Gastroesophageal sphincter (tissue), 4 donors: ENCODE results near the gene HOXB2. TPM values are rescaled to one million over a fixed set of nuclear protein-coding genes. Genes with fewer than 3 reads are reported as not detected.

ENCODE experiments used
- ATAC-seq: fragments of 150-250 bp; one replicate; pipeline ENCODE4 v1.9.1; 2016; ENCODE audit warnings: mild to moderate bottlenecking, moderate library complexity
- H3K27ac ChIP-seq, 4 donors: fragments of 200-600 bp; sonication (generic) in 3 of 4; 1 replicate in 3 of 4; 2 replicates in 1 of 4; pipeline ENCODE4 v1.5.1; 2016 to 2019
- H3K27me3 ChIP-seq: fragments of 200-600 bp; sonication (generic); one replicate; pipeline ENCODE4 v1.5.1; 2019
- H3K36me3 ChIP-seq, 2 donors: fragments of 200-600 bp; sonication (generic); one replicate each; pipeline ENCODE4 v1.5.1; 2019; ENCODE audit warnings: control low read depth in 1 of 2
- H3K4me1 ChIP-seq, 3 donors: fragments of 200-600 bp; sonication (generic); 1 replicate in 2 of 3; 2 replicates in 1 of 3; pipeline ENCODE4 v1.5.1; 2016 to 2019; ENCODE audit warnings: control low read depth in 2 of 3
- H3K4me3 ChIP-seq, 2 donors: fragments of 200-600 bp; sonication (generic); one replicate each; pipeline ENCODE4 v1.5.1; 2019; ENCODE audit warnings: mild to moderate bottlenecking in 1 of 2, moderate library complexity in 1 of 2
- H3K9me3 ChIP-seq, 3 donors: fragments of 200-600 bp; sonication (generic); one replicate each; pipeline ENCODE4 v1.5.1; 2017 to 2019; ENCODE audit warnings: control low read depth in 2 of 3
- CTCF ChIP-seq, 4 experiments: fragments of 200-600 bp in 2 of 4; fragments of 450-650 bp in 2 of 4; sonication (generic) in 1 of 4; IDR thresholded peaks; one replicate each; pipeline ENCODE4 v1.5.1; 2017 to 2019; ENCODE audit warnings: antibody characterized with exemption in 4 of 4, mild to moderate bottlenecking in 2 of 4, moderate library complexity in 2 of 4
- EP300 ChIP-seq: sonication (generic); formaldehyde crosslinking; IDR thresholded peaks from one replicate; pipeline ENCODE4 v1.6.1; 2017; ENCODE audit warnings: antibody characterized with exemption, mild to moderate bottlenecking
- POLR2A ChIP-seq, 2 donors: fragments of 450-650 bp; IDR thresholded peaks; one replicate each; pipeline ENCODE4 v1.6.1; 2017; ENCODE audit warnings: antibody characterized with exemption in 2 of 2, mild to moderate bottlenecking in 2 of 2, moderate library complexity in 1 of 2
- POLR2AphosphoS5 ChIP-seq: sonication (generic); formaldehyde crosslinking; IDR thresholded peaks from one replicate; pipeline ENCODE4 v1.6.1; 2017; ENCODE audit warnings: antibody characterized with exemption
- WGBS, 2 donors: methylation state at CpG; one replicate each; pipeline ENCODE4 v1.1.5; 2018; ENCODE audit warnings: low coverage in 1 of 2; 5-methylcytosine and 5-hydroxymethylcytosine counted together
- total RNA-seq, 4 donors: library from RNA; depleted of rRNA; stranded (reverse); fragments of >200 nt; gene quantifications; one replicate each; pipeline ENCODE4 v1.1.0, GENCODE V29; 2016

Gene HOXB2
- total RNA-seq, 4 donors from 2014 or later = 28.7 to 65.2 (median 38.8) TPM

- 18 to 19% methylated on average over 7 of the region's 7 CpGs for WGBS, 2 donors
- peak overlapping the region; percentile 97 to 98 (median 97) for H3K27ac ChIP-seq
- no peaks in the 10 kb centered on the region for H3K27me3 ChIP-seq
- ATAC-seq = no peak
- H3K36me3 ChIP-seq = no peaks in the 10 kb centered on the region
- H3K4me3 ChIP-seq = peak overlapping the region in 1 of 2 donors; percentile 81
- peaks cover 12 to 90% (median 19%) of the 10 kb centered on the region in 3 donors for H3K4me1 ChIP-seq
- no peaks in the 10 kb centered on the region for H3K9me3 ChIP-seq
- peak; percentile 3 for TF ChIP-seq POLR2AphosphoS5
- no peak for TF ChIP-seq EP300
- no peak for TF ChIP-seq CTCF (IDR thresholded peaks at IDR 0.05)
- no peak for TF ChIP-seq POLR2A (IDR thresholded peaks at IDR 0.05)
These were observed 30.2 kb upstream of the HOXB2 start for GRCh38 chr17:48575066-48575582.

GRCh38 chr17:48574505-48575065 is 29.7 kb upstream of the HOXB2 start:
- no peaks in the 10 kb centered on the region for H3K9me3 ChIP-seq
- no peak for ATAC-seq
- peak overlapping the region; percentile 97 to 98 (median 97) for H3K27ac ChIP-seq
- no peaks in the 10 kb centered on the region for H3K36me3 ChIP-seq
- no peak for TF ChIP-seq POLR2AphosphoS5
- TF ChIP-seq CTCF (IDR thresholded peaks at IDR 0.05) = no peak
- TF ChIP-seq EP300 = no peak
- no peak for TF ChIP-seq POLR2A (IDR thresholded peaks at IDR 0.05)
- WGBS, 2 donors = 10 to 30% methylated on average over 7 to 8 of the region's 8 CpGs
- no peaks in the 10 kb centered on the region for H3K27me3 ChIP-seq
- H3K4me3 ChIP-seq = peak overlapping the region; percentile 22 to 81
- peaks cover 13 to 90% (median 19%) of the 10 kb centered on the region in 3 donors for H3K4me1 ChIP-seq

- 12% methylated on average over 1 of the region's 1 CpG; no CpG with 5 or more reads in 1 of the 2 donors for WGBS, 2 donors
- Histone ChIP-seq H3K4me1 (peaks cover 24 to 100% (median 33%) of the 10 kb centered on the region in 3 donors), H3K9me3 (no peaks in the 10 kb centered on the region), H3K27me3 (no peaks in the 10 kb centered on the region), H3K27ac (peak overlapping the region; percentile 97 to 98 (median 97)), H3K4me3 (peak overlapping the region; percentile 27 to 81), H3K36me3 (no peaks in the 10 kb centered on the region)
- ATAC-seq = no peak
- TF ChIP-seq CTCF (IDR thresholded peaks at IDR 0.05) = no peak
- no peak for TF ChIP-seq POLR2AphosphoS5
- TF ChIP-seq POLR2A (IDR thresholded peaks at IDR 0.05) = no peak
- no peak for TF ChIP-seq EP300
These were observed 27.0 kb upstream of the HOXB2 start for GRCh38 chr17:48571826-48572417.

- Histone ChIP-seq H3K27me3 (no peaks in the 10 kb centered on the region), H3K4me3 (peak overlapping the region; percentile 27 to 81), H3K4me1 (peaks cover 25 to 100% (median 38%) of the 10 kb centered on the region in 3 donors), H3K36me3 (no peaks in the 10 kb centered on the region), H3K9me3 (no peaks in the 10 kb centered on the region), H3K27ac (peak overlapping the region; percentile 97 to 98 (median 97))
- ATAC-seq = no peak
- 16 to 29% methylated on average over 21 to 22 of the region's 26 CpGs for WGBS, 2 donors
- TF ChIP-seq CTCF (IDR thresholded peaks at IDR 0.05) (no peak), POLR2AphosphoS5 (no peak)
These were observed 26.3 kb upstream of the HOXB2 start for GRCh38 chr17:48571024-48571818.
